ENCODE results near the gene TMC1.

TMC1 gene

GRCh38 chr9:72575666-72576065, 54.3 kb downstream of the TMC1 start:
- DNase-seq (ENCODE audit: low read depth): no peak

GRCh38 chr9:72576087-72576486, 54.7 kb downstream of the TMC1 start:
- no peak for DNase-seq (ENCODE audit: low read depth)

DNA sequence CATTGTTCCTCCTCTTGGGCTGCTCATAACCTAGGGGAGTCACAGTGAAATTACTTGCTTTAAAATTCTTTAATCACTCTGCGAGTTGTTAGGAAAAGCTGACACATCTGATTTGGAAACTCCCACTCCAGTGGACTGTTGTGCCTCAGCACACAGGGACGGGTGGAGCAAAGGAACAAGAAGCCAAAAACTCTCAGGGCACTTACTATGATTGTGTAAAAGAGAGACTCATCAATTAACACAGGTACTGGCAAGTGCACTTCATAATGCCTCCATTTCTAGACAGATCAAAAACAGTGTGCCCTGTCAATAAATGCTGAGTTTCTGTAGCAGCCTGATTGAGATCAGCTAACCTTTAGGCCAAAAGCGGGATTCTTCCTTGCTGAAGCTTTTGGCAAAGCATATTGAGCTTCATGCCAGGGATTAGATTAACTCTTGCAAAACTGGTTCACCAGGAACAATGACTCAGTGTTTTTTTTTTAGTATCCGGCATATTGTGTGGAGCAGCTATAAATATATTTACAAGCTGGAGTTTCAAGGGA, 55.9 kb downstream of the TMC1 start:
- no peak for DNase-seq (ENCODE audit: low read depth)

DNA sequence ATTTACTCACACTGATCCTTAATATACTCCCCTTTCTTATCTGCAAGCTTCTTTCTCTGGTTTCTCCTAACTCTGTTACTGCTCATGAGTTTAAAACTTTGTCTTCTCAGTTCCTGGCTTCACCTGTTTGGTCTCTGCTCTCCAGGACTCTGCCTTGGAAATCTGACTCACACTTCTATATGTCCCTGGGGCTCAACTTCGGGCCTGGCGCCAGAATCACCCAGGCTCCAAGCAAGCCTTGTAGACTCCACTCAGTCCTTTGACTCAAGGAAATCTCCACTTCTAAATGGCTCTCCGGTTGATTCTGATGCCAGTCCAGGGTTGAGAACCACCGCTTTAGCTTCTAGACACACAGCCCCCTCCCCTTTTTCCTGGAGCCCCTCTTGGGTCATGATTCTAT, 57.8 kb downstream of the TMC1 start:
- DNase-seq (ENCODE audit: low read depth): no peak

DNA sequence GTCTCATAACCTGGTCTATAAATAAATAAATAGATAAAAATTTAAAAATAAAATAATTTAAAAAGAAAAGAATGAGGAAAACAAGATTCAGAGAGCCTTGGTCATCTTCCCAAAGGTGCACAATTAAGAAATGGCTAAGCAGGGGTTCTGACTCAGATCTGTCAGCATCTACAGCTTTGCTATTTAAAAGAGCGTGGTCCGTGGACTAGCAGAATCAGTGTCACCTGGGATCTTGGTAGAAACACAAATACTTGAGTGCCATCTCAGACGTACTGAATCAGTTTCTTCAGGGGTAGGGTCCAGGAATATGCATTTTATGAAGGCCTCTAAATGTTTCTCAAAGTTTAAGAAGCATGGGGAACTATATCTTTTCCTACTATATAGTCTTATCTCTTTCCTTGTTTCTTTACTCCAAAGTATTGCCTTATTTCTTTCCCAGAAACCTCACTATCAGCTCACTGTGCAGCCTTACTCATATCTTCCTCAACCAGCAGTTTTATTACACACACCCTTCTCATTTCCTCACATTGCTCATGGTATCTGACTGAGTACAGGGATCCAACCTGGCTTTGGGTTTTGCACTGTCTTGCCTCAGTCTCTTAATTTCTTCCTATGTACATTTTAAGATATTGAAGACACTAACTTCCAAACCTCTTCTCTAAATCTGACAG, 58.6 kb downstream of the TMC1 start:
- DNase-seq (ENCODE audit: low read depth): no peak

DNA sequence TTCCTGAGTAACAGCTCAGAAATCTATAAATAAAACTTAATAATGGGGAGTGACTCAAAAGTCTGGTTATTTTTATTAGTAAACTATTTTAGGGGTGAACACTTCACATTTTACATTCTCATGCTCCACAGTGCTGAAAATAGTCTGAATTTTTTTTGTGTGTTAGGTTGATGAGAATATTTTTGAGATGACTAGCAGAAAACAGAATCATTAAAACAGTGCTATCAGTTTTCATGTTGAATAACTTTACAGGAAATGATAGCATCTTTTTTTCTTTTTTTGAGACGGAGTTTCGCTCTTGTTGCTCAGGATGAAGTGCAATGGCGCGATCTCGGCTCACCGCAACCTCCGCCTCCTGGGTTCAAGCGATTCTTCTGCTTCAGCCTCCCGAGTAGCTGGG, 60.3 kb downstream of the TMC1 start:
- no peak for DNase-seq (ENCODE audit: low read depth)

GRCh38 chr9:72583370-72583769, 62.0 kb downstream of the TMC1 start:
- no peak for DNase-seq (ENCODE audit: low read depth)

- DNase-seq (ENCODE audit: low read depth): no peak
Measured at GRCh38 chr9:72586388-72587130, 65.2 kb downstream of the TMC1 start.

DNA sequence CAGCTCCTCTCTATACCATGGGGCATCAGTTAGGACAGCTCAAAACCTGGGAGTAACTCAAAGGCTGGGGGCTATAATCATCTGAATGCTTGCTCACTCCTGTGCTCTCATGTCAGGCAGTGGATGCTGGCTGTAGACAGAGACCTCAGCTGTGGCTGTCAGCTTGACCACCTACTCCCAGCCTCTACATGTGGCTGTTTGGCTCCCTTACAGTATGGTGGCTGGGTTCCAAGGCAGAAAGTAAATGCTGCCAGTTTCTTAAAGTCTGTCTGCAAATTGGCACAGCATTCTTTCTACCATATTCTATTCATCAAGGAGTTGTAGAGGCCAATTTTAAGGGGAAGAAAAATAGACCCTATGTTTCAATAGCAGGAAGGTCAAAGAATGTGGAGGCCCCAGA, 66.9 kb downstream of the TMC1 start:
- DNase-seq (ENCODE audit: low read depth): no peak

DNA sequence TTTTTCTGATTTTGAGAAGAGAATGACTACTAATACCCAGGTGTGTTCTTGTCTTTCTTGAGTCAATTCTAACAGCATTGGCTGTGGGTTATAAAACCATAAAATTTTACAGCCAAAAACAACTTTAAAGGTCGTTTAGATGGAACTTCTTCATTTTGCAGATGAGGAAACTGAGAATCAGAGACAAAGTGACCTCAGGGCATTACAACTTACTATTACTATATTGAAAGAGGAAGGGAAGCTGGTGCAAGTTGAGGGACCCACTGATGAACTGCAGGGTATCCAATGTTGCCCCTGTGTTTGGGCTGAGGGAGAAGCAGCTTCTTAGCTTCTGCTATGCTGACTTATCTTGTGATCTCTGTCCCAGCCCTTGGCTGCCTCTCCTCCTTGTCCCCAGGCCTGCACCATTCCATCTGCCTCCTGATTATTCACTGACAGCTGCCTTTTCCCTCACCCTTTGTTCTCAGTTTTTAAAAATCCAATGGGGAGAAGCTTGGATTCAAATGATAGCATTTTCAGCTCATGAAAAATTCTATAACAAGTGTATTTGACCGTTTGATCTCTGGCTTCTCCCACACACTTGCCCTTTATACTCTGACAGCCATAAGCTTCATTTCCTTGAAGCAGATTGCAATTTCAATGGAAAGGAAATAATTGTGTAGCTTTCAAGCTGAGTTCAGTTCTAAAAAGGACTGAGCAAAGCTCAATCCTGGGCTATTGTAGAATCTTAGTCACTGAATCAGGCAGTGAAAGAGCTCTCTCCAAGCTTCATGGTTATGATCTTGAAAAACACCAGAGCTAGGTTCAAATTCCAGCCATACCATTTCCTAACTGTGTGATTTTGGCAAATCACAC, 68.5 kb downstream of the TMC1 start:
- DNase-seq (ENCODE audit: low read depth): no peak

DNA sequence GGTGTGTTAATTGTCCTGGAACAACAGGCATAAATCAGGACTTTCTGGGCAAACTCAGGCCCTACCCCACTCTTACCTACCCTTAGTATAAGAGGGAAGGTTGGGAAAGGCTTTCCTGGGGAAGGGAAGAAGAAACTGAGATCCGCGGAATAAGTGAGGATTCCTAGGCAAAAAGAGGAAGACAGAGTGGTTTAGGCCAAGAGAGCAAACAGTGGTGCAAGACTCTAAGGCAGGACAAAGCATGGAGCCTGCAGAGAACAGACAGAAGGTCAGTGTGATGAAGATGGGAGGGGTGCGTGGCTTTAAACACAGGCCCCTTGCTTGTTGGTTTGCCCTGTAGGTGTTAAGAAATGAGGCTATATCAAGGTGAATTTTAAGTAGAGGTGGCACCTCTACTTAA, 69.4 kb downstream of the TMC1 start:
- no peak for DNase-seq (ENCODE audit: low read depth)

- DNase-seq (ENCODE audit: low read depth): no peak
Measured at GRCh38 chr9:72592502-72593403, 71.3 kb downstream of the TMC1 start.

DNA sequence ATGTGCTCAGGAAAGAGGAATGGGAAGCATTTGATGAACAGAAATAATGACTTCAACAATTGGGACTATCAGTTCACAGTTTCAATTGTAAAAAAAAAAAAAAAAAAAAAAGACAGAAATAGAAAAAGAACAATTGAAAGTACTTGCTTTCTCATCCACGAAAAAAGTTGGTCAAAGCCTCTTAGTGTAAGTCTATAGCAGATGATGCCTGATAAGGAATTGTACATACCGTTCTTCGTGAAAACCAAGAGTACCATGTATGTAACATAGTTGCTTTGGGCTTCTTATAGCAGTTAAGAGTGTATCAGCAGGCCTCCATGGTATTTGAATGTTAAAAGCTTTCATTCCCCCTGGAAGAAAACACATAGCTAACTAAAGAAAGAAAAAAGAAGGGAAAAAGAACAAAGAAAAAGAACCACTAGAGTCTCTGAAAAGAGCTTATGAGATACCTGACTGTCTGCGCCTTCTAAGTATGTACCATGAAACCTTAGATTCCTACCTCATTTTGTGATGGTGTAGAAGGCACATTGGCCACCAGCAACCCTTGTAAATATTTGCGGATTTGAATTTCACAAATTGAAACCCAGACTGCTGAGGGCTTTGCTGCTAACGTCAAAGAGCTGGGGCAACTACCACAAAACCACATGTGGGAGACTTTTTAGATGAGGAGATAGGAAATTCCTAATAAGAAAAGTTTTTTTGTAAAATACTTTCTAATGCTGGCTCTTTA, 75.2 kb downstream of the TMC1 start:
- DNase-seq (ENCODE audit: low read depth): no peak

- DNase-seq (ENCODE audit: low read depth): no peak
Measured at GRCh38 chr9:72597181-72597517, 75.7 kb downstream of the TMC1 start.

DNA sequence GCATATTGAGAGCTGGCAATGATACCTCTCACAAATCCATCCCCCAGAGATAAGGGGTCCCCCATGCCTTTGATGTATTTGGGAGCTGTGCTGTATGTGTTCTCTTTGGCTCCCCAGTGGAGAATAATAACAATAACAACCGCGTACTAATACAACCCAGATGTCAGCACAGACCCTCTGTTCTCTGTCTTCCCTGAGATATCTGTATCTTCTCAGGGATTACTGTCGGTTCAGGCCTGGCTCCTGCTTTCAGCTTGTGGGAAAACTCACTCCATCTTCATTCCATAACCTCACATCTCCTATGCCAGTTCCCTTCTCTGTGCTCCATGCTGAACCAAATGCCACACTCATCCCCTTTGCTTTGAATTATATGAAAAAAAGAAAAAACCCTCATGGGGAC, 76.2 kb downstream of the TMC1 start:
- DNase-seq (ENCODE audit: low read depth): no peak

GRCh38 chr9:72598639-72599038, 77.2 kb downstream of the TMC1 start:
- DNase-seq (ENCODE audit: low read depth): no peak

- DNase-seq (ENCODE audit: low read depth): no peak
Measured at GRCh38 chr9:72599874-72600534, 78.6 kb downstream of the TMC1 start.

GRCh38 chr9:72600671-72601070, 79.3 kb downstream of the TMC1 start:
- DNase-seq (ENCODE audit: low read depth): no peak

DNA sequence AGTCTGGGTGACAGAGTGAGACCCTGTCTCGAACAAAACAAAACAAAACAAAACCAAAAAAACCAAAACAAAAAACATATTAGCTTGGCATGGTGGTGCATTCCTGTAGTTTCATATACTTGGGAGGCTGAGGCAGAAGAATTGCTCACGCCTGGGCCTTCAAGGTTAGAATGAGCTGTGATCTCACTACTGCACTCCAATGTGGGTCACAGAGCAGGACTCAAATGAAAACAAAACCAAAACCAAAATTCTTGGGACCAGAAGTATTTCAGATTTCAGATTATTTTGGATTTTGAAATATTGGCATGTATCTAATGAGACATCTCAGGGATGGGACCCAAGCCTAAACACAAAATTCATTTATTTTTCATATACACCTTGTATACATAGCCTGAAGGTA, 80.2 kb downstream of the TMC1 start:
- no peak for DNase-seq (ENCODE audit: low read depth)

- DNase-seq (ENCODE audit: low read depth): no peak
Measured at GRCh38 chr9:72612449-72612848, 91.0 kb downstream of the TMC1 start.

- DNase-seq (ENCODE audit: low read depth): no peak
Measured at GRCh38 chr9:72614067-72614466, 92.7 kb downstream of the TMC1 start.

All from CMK (cell line).